ENCODE results near the gene RDH12. TPM values are rescaled to one million over a fixed set of nuclear protein-coding genes. Genes with fewer than 3 reads are reported as not detected.

The RDH12 gene
- total and polyA plus RNA-seq, 4 donors, result 0.06 to 0.25 (median 0.22) TPM; not detected in 1

DNA sequence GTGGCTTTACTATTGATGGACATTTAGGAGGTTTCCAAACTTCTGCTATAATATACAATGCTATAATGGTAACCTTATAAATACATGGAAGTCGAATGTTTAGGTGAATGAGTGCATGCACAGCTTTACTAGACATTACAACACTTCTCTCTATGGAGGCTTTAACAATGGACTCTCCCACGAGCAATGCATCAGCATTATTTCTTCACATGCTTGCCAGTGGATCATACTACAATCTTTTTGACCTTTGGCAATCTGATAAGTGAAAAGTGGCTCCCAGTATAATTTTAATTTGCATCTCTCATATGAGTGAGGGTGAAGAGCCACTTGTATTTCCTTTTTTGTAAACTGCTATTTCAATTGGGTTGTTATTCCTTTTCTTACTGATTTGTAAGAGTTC lies 18.2 kb downstream of the RDH12 start:
- TF ChIP-seq, protein P1, sequence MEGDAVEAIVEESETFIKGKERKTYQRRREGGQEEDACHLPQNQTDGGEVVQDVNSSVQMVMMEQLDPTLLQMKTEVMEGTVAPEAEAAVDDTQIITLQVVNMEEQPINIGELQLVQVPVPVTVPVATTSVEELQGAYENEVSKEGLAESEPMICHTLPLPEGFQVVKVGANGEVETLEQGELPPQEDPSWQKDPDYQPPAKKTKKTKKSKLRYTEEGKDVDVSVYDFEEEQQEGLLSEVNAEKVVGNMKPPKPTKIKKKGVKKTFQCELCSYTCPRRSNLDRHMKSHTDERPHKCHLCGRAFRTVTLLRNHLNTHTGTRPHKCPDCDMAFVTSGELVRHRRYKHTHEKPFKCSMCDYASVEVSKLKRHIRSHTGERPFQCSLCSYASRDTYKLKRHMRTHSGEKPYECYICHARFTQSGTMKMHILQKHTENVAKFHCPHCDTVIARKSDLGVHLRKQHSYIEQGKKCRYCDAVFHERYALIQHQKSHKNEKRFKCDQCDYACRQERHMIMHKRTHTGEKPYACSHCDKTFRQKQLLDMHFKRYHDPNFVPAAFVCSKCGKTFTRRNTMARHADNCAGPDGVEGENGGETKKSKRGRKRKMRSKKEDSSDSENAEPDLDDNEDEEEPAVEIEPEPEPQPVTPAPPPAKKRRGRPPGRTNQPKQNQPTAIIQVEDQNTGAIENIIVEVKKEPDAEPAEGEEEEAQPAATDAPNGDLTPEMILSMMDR (IDR thresholded peaks at IDR 0.05; ENCODE audit: control extremely low read depth, extremely low read depth), result no peak
- peaks cover 0 to 3% (median 2%) of the 10 kb centered on the region in 5 donors for H3K4me1 ChIP-seq (ENCODE audit: control insufficient read depth in 5 of 5, insufficient read depth in 5 of 5, low read length in 5 of 5)
- H3K27me3 ChIP-seq (ENCODE audit: control insufficient read depth in 3 of 3, insufficient read depth in 3 of 3, low read length in 2 of 3), result no peaks in the 10 kb centered on the region
- H3K36me3 ChIP-seq (ENCODE audit: control insufficient read depth in 4 of 4, insufficient read depth in 4 of 4, low read length in 4 of 4), result no peaks in the 10 kb centered on the region
- H3K9ac ChIP-seq (ENCODE audit: insufficient read depth in 1 of 2, low read length in 2 of 2), result no peak overlapping the region
- peak; percentile 30 for ATAC-seq (ENCODE audit: insufficient read depth, low FRiP score)
- peaks cover 0 to 5% (median 0%) of the 10 kb centered on the region in 4 donors for H3K9me3 ChIP-seq (ENCODE audit: control insufficient read depth in 4 of 4, insufficient read depth in 3 of 4, low read length in 3 of 4)
- WGBS, 2 donors, result 44 to 63% methylated on average over 2 of the region's 2 CpGs
- H3K27ac ChIP-seq (ENCODE audit: low read depth in 1 of 2, low read length in 1 of 2), result no peak overlapping the region
- H3K4me3 ChIP-seq, result no peak overlapping the region
- no peak for DNase-seq

DNA sequence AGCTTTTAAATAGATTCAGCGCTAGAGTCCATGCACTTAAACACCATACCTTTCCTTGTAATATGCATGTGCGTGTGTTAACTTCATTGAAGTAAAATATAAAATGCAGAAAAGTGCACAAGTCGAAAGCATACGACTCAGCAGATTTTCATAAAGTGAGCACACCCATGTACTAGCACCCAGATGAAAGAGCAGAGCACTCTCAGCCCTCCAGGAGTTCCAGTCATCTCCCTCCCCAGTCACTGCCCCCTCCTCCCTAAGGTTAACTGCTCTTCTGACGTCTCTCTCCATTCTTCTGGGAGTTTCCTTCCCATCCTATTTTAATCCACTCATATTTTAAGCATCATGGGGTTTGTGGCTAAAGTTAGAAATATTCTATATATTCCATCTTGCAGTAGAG lies 20.2 kb downstream of the RDH12 start:
- no peaks in the 10 kb centered on the region for H3K36me3 ChIP-seq (ENCODE audit: control insufficient read depth in 4 of 4, insufficient read depth in 4 of 4, low read length in 4 of 4)
- H3K9ac ChIP-seq (ENCODE audit: insufficient read depth in 1 of 2, low read length in 2 of 2), result no peak overlapping the region
- 68 to 73% methylated on average over 5 of the region's 5 CpGs for WGBS, 2 donors
- ATAC-seq (ENCODE audit: insufficient read depth, low FRiP score), result no peak
- DNase-seq, result no peak
- H3K9me3 ChIP-seq (ENCODE audit: control insufficient read depth in 4 of 4, insufficient read depth in 3 of 4, low read length in 3 of 4), result peaks cover 0 to 11% (median 0%) of the 10 kb centered on the region in 4 donors
- peaks cover 0 to 3% (median 2%) of the 10 kb centered on the region in 5 donors for H3K4me1 ChIP-seq (ENCODE audit: control insufficient read depth in 5 of 5, insufficient read depth in 5 of 5, low read length in 5 of 5)
- no peak overlapping the region for H3K27ac ChIP-seq (ENCODE audit: low read depth in 1 of 2, low read length in 1 of 2)
- TF ChIP-seq, protein P1 (IDR thresholded peaks at IDR 0.05; ENCODE audit: control extremely low read depth, extremely low read depth), result no peak
- no peak overlapping the region for H3K4me3 ChIP-seq
- H3K27me3 ChIP-seq (ENCODE audit: control insufficient read depth in 3 of 3, insufficient read depth in 3 of 3, low read length in 2 of 3), result no peaks in the 10 kb centered on the region

DNA sequence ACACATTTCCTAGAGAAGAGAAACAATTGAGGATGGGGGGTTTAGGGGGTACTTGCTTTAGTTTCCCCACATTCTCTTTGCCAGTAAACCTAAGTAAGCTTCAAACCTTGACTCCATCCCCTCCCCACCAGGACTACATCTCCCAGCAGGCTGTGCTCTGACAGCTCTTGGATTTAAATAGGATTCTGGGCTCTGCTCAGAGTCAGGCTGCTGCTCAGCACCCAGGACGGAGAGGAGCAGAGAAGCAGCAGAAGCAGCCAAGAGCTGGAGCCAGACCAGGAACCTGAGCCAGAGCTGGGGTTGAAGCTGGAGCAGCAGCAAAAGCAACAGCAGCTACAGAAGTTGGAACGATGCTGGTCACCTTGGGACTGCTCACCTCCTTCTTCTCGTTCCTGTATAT lies 20.6 kb downstream of the RDH12 start:
- Histone ChIP-seq H3K9me3 (ENCODE audit: control insufficient read depth in 4 of 4, insufficient read depth in 3 of 4, low read length in 3 of 4) (peaks cover 0 to 11% (median 0%) of the 10 kb centered on the region in 4 donors), H3K27ac (ENCODE audit: low read depth in 1 of 2, low read length in 1 of 2) (no peak overlapping the region), H3K27me3 (ENCODE audit: control insufficient read depth in 3 of 3, insufficient read depth in 3 of 3, low read length in 2 of 3) (no peaks in the 10 kb centered on the region), H3K4me1 (ENCODE audit: control insufficient read depth in 5 of 5, insufficient read depth in 5 of 5, low read length in 5 of 5) (peaks cover 0 to 3% (median 2%) of the 10 kb centered on the region in 5 donors), H3K36me3 (ENCODE audit: control insufficient read depth in 4 of 4, insufficient read depth in 4 of 4, low read length in 4 of 4) (no peaks in the 10 kb centered on the region), H3K4me3 (no peak overlapping the region), H3K9ac (ENCODE audit: insufficient read depth in 1 of 2, low read length in 2 of 2) (no peak overlapping the region)
- TF ChIP-seq, protein P1 (IDR thresholded peaks at IDR 0.05; ENCODE audit: control extremely low read depth, extremely low read depth), result no peak
- DNase-seq (peak; percentile 50 to 81 (median 56)), ATAC-seq (ENCODE audit: insufficient read depth, low FRiP score) (no peak)
- 9 to 20% methylated on average over 3 of the region's 3 CpGs for WGBS, 2 donors

DNA sequence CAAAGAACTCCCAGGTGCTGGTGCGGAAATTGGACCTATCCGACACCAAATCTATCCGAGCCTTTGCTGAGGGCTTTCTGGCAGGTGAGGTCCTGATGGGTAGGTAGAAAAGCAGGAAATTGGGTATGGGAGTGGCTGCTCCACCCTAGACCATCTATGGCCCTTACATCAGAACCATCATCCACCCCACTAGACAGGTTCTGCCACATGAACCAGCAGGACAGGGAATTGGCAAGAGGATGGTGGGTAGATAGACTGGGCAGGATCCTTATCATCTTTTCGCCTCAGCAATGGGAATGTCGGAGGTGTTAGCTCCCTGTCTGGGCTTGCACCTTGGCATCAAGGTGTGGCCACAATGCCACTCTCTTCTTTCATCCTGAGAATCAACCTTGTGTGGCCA lies 23.5 kb downstream of the RDH12 start:
- peaks cover 0 to 11% (median 0%) of the 10 kb centered on the region in 4 donors for H3K9me3 ChIP-seq (ENCODE audit: control insufficient read depth in 4 of 4, insufficient read depth in 3 of 4, low read length in 3 of 4)
- DNase-seq (no peak), ATAC-seq (ENCODE audit: insufficient read depth, low FRiP score) (no peak)
- TF ChIP-seq, protein P1 (IDR thresholded peaks at IDR 0.05; ENCODE audit: control extremely low read depth, extremely low read depth), result no peak
- H3K27ac ChIP-seq (ENCODE audit: low read depth in 1 of 2, low read length in 1 of 2), result no peak overlapping the region
- no peaks in the 10 kb centered on the region for H3K36me3 ChIP-seq (ENCODE audit: control insufficient read depth in 4 of 4, insufficient read depth in 4 of 4, low read length in 4 of 4)
- no peaks in the 10 kb centered on the region for H3K27me3 ChIP-seq (ENCODE audit: control insufficient read depth in 3 of 3, insufficient read depth in 3 of 3, low read length in 2 of 3)
- H3K4me1 ChIP-seq (ENCODE audit: control insufficient read depth in 5 of 5, insufficient read depth in 5 of 5, low read length in 5 of 5), result peaks cover 0 to 3% (median 0%) of the 10 kb centered on the region in 5 donors
- no peak overlapping the region for H3K4me3 ChIP-seq
- 89 to 96% methylated on average over 5 of the region's 5 CpGs for WGBS, 2 donors
- no peak overlapping the region for H3K9ac ChIP-seq (ENCODE audit: insufficient read depth in 1 of 2, low read length in 2 of 2)

Data from lung (tissue), 12 donors.